Anterior cingulate cortex (tissue), 58 donors: Measurements from ENCODE around the gene MAB21L1.
A peak's percentile ranks its signal among the peaks of the same experiment; 100 is the strongest.

Experiments used
- DNase-seq, 58 donors: peaks; one replicate each; lab custom pipeline; 2025; lab: John Stamatoyannopoulos, UW

The MAB21L1 gene

DNA sequence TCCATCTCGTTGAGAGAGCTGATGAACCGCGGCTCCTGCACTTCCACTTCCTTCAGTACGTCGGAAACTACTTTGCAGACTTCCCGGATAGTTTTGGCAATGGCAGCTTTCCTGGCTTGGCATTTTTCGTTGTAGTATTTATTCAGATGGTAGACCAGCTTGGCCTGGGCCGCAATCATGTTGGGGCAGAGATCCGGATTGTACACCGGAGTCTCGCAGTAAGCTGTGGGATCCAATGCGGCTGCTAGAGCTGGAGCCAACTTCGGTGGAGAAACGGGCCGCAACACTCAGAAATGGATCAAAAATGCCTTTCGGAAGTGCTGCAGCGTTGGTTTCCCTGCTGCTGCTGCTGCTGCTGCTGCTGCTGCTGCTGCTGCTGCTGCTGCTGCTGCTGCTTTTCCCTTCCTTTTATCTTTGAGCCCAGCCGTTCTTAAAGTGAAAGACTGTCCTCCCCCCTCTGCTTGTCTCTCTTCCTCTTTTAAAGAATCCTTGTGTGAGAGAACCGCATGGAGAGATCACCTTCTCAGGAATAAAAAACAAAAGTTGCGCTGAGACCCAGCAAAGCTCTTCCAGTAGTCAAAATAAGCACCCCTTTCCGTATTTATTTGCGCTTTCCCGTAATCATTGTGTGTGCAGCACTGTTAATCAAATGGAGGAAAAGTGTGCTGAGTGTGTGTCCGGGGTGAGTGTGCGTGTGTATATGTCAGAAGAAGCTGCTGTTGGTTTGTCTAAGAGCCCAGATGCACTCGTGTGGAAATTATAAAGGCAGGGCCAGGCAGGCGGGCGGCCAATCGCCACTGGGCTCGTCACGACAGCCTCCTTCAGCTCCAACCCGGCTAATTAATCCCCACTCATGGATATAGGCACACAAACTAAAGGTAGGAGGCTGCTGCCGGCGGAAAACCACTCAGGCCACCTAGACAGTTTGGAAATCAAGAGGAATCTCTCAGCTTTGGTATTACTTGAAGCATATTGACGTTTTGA lies at the start of gene MAB21L1:
MAB21L1 (minus strand) TSS at position 730 of the 984 bp plus-strand sequence; CDS start at position 179, 551 bp downstream.
- DNase-seq: peak in 23 of 58 donors; percentile 11 to 50 (median 26)

DNA sequence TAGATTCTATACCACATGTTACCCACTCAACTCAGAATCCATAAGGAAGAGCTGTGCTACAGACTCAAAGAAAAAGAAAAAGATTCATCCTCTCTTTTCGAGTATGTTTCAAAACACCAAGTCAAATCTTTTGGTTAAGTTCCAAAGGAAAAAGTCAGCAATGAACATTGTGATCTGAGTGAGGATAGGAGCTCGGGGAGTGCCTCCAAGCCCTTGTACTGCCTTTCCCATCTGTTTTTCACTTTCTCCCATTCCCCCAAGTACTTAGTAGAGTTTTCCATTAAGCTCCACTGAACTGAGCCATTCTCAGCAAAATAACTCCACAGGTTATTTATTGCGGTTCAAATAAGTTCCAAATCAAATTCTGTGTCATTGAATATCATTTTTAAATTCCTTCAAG lies 47.7 kb upstream of the MAB21L1 start:
- DNase-seq: no peak

DNA sequence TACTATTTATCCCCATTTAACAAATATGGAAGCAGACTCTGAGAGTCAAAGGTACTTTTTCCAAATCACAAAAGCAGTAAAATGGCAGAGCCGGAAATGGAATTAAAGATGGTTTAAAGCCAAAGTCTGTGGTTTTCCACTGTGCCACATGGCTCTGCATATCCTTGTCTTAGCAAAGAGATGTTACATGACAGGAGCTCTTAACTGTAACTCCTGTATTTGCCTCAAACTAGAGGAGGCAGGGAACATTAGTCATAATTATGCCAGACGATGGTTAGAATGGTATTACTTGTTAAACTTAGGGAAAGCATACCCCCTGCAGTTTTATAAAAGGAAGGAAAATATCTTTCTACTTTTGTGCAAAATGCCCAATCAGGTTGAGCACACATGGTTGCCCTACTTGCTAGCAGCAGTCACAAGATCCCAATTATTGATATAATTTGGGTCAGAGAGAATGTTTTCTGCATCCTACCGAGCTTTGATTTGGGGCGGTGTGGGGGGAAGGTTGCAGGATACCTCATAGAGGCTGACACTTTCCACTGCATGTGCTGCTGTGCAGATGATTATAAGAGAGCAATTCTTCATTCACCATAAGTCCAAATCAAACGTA lies 42.0 kb upstream of the MAB21L1 start:
- DNase-seq: no peak

DNA sequence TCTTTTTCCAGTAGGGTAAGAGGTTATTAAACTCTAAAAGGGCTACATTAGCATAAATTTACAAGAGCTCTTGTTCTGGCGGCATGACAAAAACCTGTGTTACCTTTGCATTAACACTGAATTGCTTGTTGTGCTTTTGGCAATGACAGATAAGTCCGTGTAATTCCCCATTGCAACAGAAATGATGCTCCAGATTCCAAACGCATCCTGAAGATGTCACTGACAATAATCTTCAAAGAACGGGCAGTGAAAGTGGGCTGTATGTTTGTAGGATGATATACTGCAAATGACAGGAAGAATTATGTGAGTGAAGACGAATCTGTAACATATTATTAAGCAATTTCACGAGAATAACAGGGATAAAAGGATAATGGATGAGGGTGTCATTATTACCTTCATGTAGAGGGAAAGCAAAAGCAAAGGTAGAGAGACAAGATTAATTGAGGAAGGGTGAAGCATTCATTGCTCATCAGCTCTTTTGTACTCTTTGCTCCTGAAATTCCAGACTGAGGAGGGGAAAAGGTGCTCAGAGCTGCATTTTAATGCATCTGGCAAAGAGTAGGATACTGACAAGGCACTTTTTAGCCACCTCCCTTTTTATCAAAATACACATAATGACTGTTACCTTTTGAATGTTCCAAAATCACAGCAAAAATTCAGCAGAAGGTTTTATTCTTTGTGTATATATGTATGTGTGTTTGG lies 38.5 kb upstream of the MAB21L1 start:
- DNase-seq: no peak

DNA sequence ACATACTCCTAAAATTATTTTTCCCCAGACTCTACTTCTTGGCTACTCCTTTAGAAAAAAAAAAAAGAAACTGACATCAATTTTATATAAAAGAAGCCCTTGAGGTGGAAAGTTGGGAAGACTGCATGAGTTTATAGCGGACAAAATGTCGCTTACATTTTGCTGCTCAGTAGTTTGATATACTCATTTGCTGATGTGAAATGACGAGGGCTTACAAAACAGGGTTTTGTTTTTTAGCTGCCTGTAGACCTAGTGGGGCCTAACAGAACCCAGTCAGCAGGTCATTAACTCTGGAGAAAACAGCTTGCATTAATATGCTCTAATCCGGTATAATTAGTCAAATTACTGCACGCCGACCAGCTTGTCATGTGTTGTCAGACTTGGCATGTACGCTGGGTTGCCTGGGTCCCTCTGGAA lies 37.6 kb upstream of the MAB21L1 start:
- DNase-seq: no peak

DNA sequence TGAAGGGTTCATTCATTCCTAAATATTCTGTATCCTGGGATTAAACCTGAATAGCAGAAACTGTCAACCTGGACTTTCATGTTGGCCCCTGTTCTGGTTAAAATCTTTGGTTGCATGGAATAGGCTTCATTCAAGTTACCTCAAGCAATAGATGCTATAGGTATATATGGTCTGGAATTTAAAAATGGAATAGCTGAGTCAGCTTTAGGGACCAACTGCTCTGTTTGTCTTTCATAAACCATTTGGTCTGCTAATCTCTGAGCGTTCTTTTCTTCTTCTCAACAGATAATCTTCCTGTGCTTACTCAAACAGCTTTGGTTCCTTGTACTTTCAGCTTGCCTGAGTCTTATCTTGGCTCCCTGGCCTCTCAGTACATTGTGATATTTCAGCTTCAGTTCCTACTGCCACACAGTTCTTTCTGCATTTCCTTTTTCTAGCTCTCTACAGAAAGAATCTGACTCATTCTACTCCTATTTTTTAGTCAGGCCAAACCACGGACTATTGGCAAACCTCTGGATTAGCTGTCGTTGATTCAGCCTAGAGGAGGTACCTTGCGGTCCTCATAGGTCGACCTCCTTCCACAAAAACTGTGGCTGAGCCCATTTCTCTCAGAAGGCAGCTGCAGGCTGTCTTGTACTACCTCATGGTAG lies 35.9 kb upstream of the MAB21L1 start:
- peak in 1 of 58 donors; percentile 8 for DNase-seq

DNA sequence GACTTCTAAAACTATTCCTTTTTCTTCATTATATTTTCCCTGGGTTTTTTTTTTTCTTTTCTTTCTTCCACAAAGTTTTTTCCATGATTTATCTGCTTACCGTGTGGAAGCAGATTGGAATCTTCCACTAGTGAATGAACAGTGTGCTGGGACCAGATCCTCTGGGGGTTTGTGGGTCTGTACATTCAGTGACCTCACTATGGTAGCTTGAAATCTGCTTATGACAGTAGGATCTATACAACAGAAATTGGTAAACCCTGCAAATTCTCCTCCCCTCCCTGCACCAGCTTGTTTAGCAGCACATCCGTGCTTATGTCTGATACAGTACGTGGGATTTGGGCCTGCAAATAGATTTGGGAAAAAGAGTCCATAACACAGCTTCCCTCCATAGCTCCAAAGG lies 26.0 kb upstream of the MAB21L1 start:
- DNase-seq: no peak

DNA sequence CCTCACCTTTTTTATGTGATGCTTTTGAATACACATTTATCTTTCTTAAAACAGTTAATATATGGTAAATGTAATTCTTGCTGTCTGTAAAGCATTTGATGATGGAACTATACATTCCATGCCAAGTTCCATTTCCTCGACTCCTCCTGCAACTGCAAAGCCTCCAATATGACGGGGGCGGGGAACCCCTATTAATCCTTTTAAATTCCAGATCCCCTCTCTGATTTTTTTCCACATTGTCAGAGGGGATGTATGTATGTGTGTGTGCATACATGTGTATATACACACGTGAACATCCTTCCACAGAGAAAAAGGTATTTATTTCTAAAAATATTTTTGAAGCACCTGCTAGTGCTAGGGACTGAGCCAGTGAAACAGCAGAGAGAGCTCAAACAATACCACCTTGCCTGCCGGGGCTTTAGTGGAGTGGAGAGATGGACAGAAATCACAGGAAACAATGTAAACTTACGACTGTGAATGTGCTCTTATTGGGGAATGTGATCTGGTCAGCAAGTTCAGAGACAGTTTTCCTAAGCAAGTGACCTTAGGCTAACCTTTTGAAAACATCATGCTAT lies 25.3 kb upstream of the MAB21L1 start:
- no peak for DNase-seq

DNA sequence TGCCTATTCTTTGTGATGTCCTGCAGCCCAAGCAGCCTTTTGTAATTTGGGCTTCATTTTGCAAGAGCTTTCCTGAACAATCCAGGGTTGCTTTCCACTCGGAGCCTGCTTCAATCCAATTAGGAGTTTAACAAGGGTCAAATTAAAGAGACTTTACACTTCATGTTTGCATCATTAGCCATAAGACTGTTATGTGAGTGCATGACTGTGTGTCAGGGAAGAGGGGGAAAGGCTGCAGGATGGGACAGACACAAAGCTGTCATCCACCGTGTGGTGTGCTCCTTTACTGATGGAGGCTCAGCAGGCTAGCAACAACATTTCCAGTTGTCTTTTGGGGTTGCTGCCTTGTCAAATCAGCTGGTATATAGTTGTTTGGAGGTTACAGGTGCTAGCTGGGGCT lies 23.7 kb upstream of the MAB21L1 start:
- no peak for DNase-seq

DNA sequence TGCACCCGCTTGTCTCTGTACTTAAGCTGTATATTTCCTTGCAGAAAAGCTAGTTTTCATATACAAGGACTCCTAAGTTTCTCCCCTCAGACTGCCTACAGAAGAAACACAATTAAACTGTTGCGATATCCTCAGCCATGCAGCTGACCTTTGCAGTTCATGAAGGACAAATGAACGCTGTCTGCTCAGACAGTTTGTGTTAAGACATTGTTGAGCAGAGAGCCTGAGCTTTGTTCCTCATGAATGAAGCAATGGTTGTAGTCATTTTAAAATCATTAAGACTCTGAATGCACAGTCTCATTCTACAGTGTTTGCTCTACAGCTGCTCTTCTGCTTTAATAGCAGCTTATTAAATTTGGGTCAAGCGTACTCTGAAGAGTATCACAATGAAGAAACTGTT lies 23.2 kb upstream of the MAB21L1 start:
- no peak for DNase-seq

DNA sequence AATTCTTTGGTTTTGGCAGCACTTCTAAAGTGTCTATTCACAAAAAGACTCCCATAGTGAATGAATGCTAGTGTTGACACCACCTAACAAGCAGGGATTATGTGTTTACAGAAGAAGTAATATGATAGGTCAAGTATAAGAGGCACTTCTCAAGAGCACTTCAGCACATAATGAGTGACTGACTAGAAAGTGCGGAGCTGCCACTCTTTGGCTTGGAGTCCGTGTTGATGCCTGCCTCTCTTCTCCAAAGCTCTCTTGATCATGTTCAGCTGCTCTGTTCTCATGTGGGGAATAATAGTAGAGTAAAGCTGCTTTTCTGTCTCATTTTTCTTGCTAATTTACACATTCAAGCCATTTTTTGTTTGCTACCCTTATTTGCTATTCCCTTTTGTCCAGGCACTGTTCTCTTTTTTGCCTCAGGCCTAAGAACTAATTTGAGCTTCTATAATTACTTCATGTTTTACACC lies 22.7 kb upstream of the MAB21L1 start:
- no peak for DNase-seq

DNA sequence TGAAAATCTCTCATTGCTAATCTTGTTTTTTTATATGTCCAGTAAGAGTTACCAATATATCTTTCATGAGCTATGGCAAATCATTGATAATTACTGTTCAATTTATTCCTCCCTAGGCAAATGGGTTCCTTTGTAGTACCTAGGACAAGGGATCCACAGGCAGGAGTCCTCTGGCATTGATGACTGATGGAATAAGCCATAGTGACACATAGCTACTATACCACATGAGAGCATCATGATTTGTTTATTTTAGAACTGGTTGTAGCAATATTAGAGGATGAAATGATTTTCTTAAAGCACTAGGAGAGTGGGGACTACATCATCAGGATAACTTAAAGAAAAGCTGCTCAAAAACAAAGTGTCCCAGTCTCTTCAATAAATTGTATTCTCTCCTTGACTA lies 21.7 kb upstream of the MAB21L1 start:
- DNase-seq: no peak

DNA sequence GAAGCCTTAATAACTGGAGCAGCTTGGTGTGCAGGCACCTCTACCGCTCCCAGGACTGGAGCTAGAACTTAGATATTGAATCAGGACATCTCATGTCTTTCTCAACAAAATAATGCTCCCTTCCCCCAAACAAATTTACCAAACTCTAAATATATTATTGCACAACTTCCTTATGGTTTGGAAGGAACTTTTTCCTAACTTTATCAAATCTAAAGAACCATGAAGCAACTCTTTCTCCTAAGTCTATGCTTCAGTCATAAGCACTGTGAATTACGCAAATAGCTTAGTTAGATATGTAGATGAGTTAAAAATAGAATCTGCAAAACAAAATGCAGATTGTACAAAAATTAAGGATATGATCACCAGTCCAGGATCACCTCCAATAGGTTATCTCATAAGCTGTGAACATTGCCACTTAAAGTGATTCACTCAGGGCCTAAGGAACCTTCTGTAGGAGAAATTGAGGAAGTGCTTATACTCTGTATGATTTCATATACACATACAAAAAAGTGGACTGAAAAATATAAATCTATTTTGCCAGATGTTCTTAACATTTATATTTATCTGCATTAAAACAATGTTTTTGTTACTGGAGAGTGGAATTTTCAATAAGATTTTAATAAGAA lies 20.4 kb upstream of the MAB21L1 start:
- no peak for DNase-seq

DNA sequence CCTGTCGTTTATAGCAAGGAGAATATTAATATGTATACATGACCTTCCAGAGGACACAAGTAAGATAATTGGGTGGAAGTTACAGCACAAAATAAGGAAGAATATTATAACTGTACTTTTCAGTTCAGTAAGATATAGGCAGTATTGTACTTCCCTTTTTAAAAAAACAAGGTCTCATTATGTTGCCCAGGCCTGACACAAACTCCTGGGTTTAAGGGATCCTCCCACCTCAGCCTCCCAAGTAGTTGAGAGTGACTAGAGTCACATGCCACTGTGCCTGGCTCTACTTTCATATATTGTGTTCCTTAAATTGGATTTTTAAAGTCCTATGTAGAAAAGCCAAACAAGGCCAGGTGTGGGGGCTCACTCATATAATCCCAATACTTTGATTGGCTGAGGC lies 19.5 kb upstream of the MAB21L1 start:
- no peak for DNase-seq

DNA sequence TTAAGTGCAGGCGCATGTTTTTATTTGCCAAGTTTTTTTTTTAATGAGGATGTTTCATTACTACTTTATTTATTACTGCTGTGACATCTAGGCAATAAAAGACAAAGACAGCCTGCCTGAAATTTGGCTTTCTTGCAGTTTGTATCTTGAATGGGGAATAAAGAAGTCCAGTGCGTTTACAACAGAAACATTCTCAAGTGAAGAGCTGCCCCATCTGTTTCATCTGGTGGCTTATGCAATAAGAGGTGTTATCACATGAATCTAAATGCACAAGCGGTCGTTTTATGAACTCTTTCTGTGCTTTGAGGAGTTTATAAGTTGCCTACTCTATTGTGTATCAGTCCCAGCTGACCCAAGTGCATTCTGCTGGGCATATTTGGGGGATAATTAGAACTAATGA lies 12.6 kb upstream of the MAB21L1 start:
- no peak for DNase-seq

DNA sequence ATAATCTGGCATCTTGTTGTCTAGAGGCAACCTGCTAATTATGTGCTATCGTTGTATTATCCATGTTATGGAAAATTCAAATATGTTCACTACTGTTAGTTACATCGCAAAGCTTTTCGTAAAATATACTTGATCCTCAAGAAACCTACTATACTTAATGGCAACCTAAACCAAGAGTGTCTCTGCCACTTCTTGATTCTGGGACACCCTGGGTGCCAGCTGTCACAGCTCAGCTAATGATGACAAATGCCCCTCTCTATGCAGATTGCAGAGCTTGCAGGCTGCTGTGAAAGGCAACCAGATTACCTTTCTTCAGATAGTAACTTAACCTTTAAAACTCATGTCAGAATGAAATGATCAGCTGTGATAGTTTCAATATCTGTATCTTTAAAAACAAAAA lies 8.9 kb upstream of the MAB21L1 start:
- no peak for DNase-seq

DNA sequence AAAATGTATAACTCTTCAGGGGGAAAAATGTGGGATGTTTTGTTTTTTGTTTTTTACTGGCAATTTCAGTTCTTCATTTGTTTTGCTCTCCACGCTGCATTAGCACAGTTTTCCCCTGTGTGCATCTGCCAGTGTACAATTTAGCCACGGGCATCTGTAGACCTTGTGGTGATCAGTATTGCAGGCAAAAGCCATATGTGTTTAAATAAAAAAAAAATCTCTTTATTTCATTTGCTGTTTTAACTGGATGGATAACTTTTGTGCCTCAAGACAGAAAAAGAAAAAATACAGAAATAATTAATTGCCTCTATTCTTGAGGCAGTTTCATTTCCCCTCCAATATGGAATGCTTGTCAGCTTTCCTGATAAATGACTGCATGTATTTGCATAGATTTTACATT lies 7.9 kb upstream of the MAB21L1 start:
- no peak for DNase-seq

DNA sequence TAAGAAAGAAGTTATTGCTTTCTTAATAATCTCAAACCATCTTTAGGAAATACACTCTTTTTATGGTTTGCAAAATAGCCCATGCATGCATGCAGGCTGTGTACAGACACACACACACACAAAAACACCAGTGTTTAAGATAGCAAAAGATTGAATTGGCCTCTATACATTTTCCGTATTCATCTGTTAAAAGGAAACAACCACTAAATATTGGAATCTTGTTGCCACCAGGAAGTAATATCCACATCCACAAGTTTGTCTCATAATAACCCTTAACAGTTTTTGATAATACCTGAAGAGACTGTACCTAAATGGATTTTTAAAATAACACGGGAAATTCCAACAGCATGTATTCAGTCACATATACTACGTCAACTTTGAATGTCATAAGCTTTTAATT lies 7.3 kb upstream of the MAB21L1 start:
- no peak for DNase-seq

DNA sequence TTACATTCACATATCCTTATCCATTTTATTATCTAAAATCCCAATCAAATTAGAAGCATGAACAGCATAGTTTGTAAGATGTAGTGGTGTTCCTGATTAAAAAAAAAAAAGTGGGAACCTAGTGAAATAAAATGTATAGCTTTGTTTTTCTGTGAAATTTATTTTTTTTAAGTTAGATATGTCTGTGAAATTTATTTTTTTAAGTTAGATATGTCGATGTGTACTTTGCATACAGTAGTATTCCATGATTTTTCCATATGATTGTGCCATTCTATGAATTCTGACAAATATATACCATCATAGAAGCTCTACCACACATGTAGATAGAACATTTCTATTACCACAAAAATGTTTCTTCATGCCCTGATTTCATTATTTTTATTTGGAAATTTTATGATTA lies 6.0 kb upstream of the MAB21L1 start:
- no peak for DNase-seq

DNA sequence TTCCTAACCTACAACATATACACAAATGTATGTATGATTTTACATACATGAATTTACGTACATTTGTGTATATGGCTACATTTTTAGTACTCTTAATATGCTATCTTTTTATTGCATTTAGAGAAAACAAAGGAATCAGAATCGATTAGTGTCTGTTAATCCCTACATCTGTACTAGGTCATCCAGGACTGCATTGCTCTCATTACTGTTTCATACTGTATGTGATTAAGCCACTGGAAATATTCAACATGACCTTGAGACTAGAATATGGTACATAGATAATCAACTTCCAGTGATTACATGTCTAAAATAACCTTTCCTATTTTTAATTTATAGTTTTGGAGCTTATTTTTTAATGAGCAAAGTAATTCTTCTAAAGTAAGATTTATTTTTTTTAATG lies 5.3 kb upstream of the MAB21L1 start:
- DNase-seq: no peak
